Peyer's patch (tissue), 4 donors: ENCODE results near the gene PGAP1.

Source experiments
- CTCF ChIP-seq, 6 experiments: fragments of 450-650 bp in 4 of 6; fragments of 200-600 bp in 2 of 6; sonication (generic) in 1 of 6; IDR thresholded peaks; one replicate each; pipeline ENCODE4 v1.5.1; 2017 to 2019; ENCODE audit warnings: antibody characterized with exemption in 6 of 6, mild to moderate bottlenecking in 3 of 6, moderate library complexity in 1 of 6
- POLR2A ChIP-seq, 2 donors: fragments of 450-650 bp; IDR thresholded peaks; one replicate each; pipeline ENCODE4 v1.5.1; 2017; ENCODE audit warnings: antibody characterized with exemption in 2 of 2, mild to moderate bottlenecking in 2 of 2, moderate library complexity in 2 of 2

- TF ChIP-seq POLR2A (IDR thresholded peaks at IDR 0.05) (no peak), CTCF (IDR thresholded peaks at IDR 0.05) (no peak)
These were observed 35.4 kb downstream of the PGAP1 start for GRCh38 chr2:196891136-196891535.
